ENCODE results near the gene ROS1. TPM values are rescaled to one million over a fixed set of nuclear protein-coding genes. Genes with fewer than 3 reads are reported as not detected.
"Not testable (repeated sequence)": the region's sequence is repeated elsewhere in the genome, so short reads cannot be mapped to it uniquely, and the experiment has no call there.

ROS1 gene
- not detected in 2 replicates for total RNA-seq

GRCh38 chr6:117425431-117426153 lies at the start of gene ROS1:
Gene ROS1, minus strand, starts transcription at chr6:117425942. Its CDS starts 286 bp downstream, at chr6:117425656.
- intact Hi-C loops (cut with micrococcal nuclease) = no loop called here

- intact Hi-C loops (cut with micrococcal nuclease) = no loop called here
Measured at GRCh38 chr6:117473401-117473800, 47.7 kb upstream of the ROS1 start.

- intact Hi-C loops (cut with micrococcal nuclease) = no loop called here
Measured at GRCh38 chr6:117472667-117473066, 46.9 kb upstream of the ROS1 start.

GRCh38 chr6:117469791-117470190 lies 44.0 kb upstream of the ROS1 start:
- intact Hi-C loops (cut with micrococcal nuclease) = no loop called here

- intact Hi-C loops (cut with micrococcal nuclease) = no loop called here
Measured at GRCh38 chr6:117469356-117469755, 43.6 kb upstream of the ROS1 start.

GRCh38 chr6:117468527-117468926 lies 42.8 kb upstream of the ROS1 start:
- intact Hi-C loops (cut with micrococcal nuclease) = not testable (repeated sequence)

- intact Hi-C loops (cut with micrococcal nuclease) = no loop called here
Measured at GRCh38 chr6:117467876-117468275, 42.1 kb upstream of the ROS1 start.

GRCh38 chr6:117465691-117466090 lies 39.9 kb upstream of the ROS1 start:
- intact Hi-C loops (cut with micrococcal nuclease) = no loop called here

- intact Hi-C loops (cut with micrococcal nuclease) = no loop called here
Measured at GRCh38 chr6:117464700-117465099, 39.0 kb upstream of the ROS1 start.

GRCh38 chr6:117463762-117464665 lies 38.3 kb upstream of the ROS1 start:
- intact Hi-C loops (cut with micrococcal nuclease) = no loop called here

- intact Hi-C loops (cut with micrococcal nuclease) = no loop called here
Measured at GRCh38 chr6:117459204-117459944, 33.6 kb upstream of the ROS1 start.

- intact Hi-C loops (cut with micrococcal nuclease) = no loop called here
Measured at GRCh38 chr6:117456998-117457397, 31.3 kb upstream of the ROS1 start.

GRCh38 chr6:117456250-117456649 lies 30.5 kb upstream of the ROS1 start:
- intact Hi-C loops (cut with micrococcal nuclease) = no loop called here

GRCh38 chr6:117451671-117452070 lies 25.9 kb upstream of the ROS1 start:
- intact Hi-C loops (cut with micrococcal nuclease) = loop anchor here (2.0 kb wide), 1 partner anchor 31 kb away; the partner anchor contains the start of gene DCBLD1

- intact Hi-C loops (cut with micrococcal nuclease) = loop anchor here (1.0 to 2.0 kb wide), 3 partner anchors 33 to 156 kb away; partner anchors contain the start of gene DCBLD1
Measured at GRCh38 chr6:117449549-117450439, 24.1 kb upstream of the ROS1 start.

GRCh38 chr6:117448732-117449485 lies 23.2 kb upstream of the ROS1 start:
- intact Hi-C loops (cut with micrococcal nuclease) = loop anchor here (1.0 kb wide), 1 partner anchor 156 kb away; no protein-coding TSS in a partner anchor

GRCh38 chr6:117448011-117448410 lies 22.3 kb upstream of the ROS1 start:
- intact Hi-C loops (cut with micrococcal nuclease) = no loop called here

- intact Hi-C loops (cut with micrococcal nuclease) = no loop called here
Measured at GRCh38 chr6:117446861-117447260, 21.1 kb upstream of the ROS1 start.

GRCh38 chr6:117444600-117444999 lies 18.9 kb upstream of the ROS1 start:
- intact Hi-C loops (cut with micrococcal nuclease) = no loop called here

GRCh38 chr6:117442313-117442712 lies 16.6 kb upstream of the ROS1 start:
- intact Hi-C loops (cut with micrococcal nuclease) = not testable (repeated sequence)

Measured in T-helper 2 cell treated with Interferon-gamma antibody and Interleukin-4, amounts not matched to agents 100 ng/mL and 5 ng/mL, for 36 hours (primary cell).